ENCODE data around the gene ERFE. TPM values are rescaled to one million over a fixed set of nuclear protein-coding genes. Genes with fewer than 3 reads are reported as not detected.

ERFE gene
- total and polyA plus RNA-seq, 9 of the 15 experiments (the other 6 are each of a cell fraction or from before 2014, with no cell fraction given): 0.55 to 8.2 (median 3.7) TPM

DNA sequence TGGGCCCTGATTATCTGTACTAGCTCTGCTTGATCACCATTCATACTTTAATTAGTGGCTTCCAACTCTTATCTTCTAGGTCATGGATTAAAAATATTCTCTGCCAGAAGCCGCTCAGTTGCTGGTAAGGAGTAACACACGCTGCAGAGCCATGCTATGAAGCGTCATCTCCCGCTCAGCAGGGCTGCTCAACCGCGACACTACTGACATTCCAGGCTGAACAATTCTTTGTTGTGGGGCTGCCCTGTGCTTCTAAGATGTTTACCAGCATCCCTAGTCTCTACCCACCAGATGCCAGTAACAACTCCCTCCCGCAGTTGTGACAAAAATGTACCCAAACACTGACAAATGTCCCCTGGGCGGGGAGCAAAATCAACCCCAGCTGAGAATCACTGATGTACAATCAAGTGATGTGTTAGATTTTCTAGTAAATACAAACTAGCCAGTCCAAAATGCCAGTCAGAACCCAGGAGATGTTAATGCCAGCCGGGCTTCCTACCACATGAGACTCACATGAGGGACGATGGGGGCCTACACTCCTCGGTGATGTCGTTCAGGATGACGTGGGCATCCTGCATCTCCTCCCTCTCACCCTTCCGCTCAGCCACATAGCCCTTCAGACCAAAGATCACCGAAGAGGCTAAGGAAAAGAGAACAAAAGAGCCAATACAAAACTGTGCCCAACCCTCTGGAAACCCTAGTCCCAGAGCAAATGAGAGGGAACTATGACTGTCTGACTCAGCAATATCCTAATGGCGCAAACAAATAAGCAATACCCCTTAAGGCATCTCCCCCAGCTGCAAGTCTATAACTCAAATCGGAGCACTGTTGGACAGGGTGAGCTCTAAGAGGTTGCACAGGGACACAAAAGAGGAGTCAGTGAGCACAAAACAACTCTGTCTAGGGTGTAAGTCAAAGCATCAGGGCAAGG, 29.1 kb downstream of the ERFE start:
- in situ Hi-C loops (cut with MboI): no loop called here
- H3K4me3 ChIP-seq: no peak overlapping the region
- BruUV-seq (replicated peaks): no TSS peak
- H3K9ac ChIP-seq (ENCODE audit: insufficient read depth in 1 of 2, low read depth in 2 of 2, low read length in 2 of 2): no peak overlapping the region
- no peak for ATAC-seq
- TF ChIP-seq MAFK (IDR thresholded peaks at IDR 0.05; ENCODE audit: low read length) (0 out of 2 replicates have a peak, but pooled peaks have one; percentile 24), MAFF (IDR thresholded peaks at IDR 0.05; ENCODE audit: low read length) (0 out of 2 replicates have a peak, but pooled peaks have one; percentile 11), C11orf30 (IDR thresholded peaks at IDR 0.05; ENCODE audit: low read depth) (0 out of 2 replicates have a peak, but pooled peaks have one; percentile 12), ZNF316 (IDR thresholded peaks at IDR 0.05) (peak; percentile 62), KDM5B (IDR thresholded peaks at IDR 0.05; ENCODE audit: insufficient replicate concordance, low read depth, low read length) (no peak)
- TF ChIP-seq, protein P1, sequence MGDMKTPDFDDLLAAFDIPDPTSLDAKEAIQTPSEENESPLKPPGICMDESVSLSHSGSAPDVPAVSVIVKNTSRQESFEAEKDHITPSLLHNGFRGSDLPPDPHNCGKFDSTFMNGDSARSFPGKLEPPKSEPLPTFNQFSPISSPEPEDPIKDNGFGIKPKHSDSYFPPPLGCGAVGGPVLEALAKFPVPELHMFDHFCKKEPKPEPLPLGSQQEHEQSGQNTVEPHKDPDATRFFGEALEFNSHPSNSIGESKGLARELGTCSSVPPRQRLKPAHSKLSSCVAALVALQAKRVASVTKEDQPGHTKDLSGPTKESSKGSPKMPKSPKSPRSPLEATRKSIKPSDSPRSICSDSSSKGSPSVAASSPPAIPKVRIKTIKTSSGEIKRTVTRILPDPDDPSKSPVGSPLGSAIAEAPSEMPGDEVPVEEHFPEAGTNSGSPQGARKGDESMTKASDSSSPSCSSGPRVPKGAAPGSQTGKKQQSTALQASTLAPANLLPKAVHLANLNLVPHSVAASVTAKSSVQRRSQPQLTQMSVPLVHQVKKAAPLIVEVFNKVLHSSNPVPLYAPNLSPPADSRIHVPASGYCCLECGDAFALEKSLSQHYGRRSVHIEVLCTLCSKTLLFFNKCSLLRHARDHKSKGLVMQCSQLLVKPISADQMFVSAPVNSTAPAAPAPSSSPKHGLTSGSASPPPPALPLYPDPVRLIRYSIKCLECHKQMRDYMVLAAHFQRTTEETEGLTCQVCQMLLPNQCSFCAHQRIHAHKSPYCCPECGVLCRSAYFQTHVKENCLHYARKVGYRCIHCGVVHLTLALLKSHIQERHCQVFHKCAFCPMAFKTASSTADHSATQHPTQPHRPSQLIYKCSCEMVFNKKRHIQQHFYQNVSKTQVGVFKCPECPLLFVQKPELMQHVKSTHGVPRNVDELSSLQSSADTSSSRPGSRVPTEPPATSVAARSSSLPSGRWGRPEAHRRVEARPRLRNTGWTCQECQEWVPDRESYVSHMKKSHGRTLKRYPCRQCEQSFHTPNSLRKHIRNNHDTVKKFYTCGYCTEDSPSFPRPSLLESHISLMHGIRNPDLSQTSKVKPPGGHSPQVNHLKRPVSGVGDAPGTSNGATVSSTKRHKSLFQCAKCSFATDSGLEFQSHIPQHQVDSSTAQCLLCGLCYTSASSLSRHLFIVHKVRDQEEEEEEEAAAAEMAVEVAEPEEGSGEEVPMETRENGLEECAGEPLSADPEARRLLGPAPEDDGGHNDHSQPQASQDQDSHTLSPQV (IDR thresholded peaks at IDR 0.05): no peak
- TF ChIP-seq, protein P2, sequence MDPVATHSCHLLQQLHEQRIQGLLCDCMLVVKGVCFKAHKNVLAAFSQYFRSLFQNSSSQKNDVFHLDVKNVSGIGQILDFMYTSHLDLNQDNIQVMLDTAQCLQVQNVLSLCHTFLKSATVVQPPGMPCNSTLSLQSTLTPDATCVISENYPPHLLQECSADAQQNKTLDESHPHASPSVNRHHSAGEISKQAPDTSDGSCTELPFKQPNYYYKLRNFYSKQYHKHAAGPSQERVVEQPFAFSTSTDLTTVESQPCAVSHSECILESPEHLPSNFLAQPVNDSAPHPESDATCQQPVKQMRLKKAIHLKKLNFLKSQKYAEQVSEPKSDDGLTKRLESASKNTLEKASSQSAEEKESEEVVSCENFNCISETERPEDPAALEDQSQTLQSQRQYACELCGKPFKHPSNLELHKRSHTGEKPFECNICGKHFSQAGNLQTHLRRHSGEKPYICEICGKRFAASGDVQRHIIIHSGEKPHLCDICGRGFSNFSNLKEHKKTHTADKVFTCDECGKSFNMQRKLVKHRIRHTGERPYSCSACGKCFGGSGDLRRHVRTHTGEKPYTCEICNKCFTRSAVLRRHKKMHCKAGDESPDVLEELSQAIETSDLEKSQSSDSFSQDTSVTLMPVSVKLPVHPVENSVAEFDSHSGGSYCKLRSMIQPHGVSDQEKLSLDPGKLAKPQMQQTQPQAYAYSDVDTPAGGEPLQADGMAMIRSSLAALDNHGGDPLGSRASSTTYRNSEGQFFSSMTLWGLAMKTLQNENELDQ (CRISPR knock-in tag; IDR thresholded peaks at IDR 0.05; ENCODE audit: borderline replicate concordance): no peak
- FAIRE-seq: no peak
- H3K27ac ChIP-seq (ENCODE audit: extremely low read depth, low read depth, low read length): no peak overlapping the region
- H3K4me2 ChIP-seq (ENCODE audit: insufficient read depth, low read length): no peak overlapping the region
- no peaks in the 10 kb centered on the region for H4K20me1 ChIP-seq (replicated peaks; ENCODE audit: control insufficient read depth, insufficient read depth, low read length)
- H2AFZ ChIP-seq (ENCODE audit: low read depth, low read length): no peak overlapping the region
- peaks cover 81% of the 10 kb centered on the region for H3K36me3 ChIP-seq (ENCODE audit: control insufficient read depth, insufficient read depth, low read length)
- no peaks in the 10 kb centered on the region for H3K4me1 ChIP-seq (replicated peaks in 1 of 2; ENCODE audit: control insufficient read depth in 2 of 2, insufficient read depth in 2 of 2, low read length in 2 of 2)
- WGBS (ENCODE audit: insufficient coverage, low coverage, missing lambda C conversion rate): 96% methylated on average over 16 of the region's 17 CpGs
- CTCF ChIA-PET (ENCODE audit: low intra/inter-chr PET ratio): no interaction called here
- intact Hi-C loops (cut with micrococcal nuclease): no loop called here
- no peaks in the 10 kb centered on the region for H3K9me1 ChIP-seq (ENCODE audit: control insufficient read depth, insufficient read depth, low read length)
- no peaks in the 10 kb centered on the region for H3K79me2 ChIP-seq (ENCODE audit: control insufficient read depth, insufficient read depth, low read length)
- POLR2A ChIA-PET: interaction anchor here (0.6 to 1.1 kb wide), 3 partner anchors 11 to 158 kb away, joined by 3 to 4 read pairs (median 3); no protein-coding TSS in a partner anchor
- H3K27me3 ChIP-seq (ENCODE audit: control insufficient read depth in 2 of 2, insufficient read depth in 2 of 2, low read length in 2 of 2): no peaks in the 10 kb centered on the region
- H3K9me3 ChIP-seq (replicated peaks; ENCODE audit: control insufficient read depth, insufficient read depth, low read depth, low read length): no peaks in the 10 kb centered on the region
- DNase-seq (ENCODE audit: extremely low read depth in 1 of 4, low spot score in 3 of 4): no peak

Measured in K562 (cell line).